ENCODE data around the gene LAMC3.
"Not testable (repeated sequence)": the region's sequence is repeated elsewhere in the genome, so short reads cannot be mapped to it uniquely, and the experiment has no call there.

Gene LAMC3

GRCh38 chr9:131101207-131101964, 92.4 kb downstream of the LAMC3 start:
- no peak for DNase-seq

- DNase-seq = no peak
These were observed 94.0 kb downstream of the LAMC3 start for GRCh38 chr9:131103024-131103423.

- no peak for DNase-seq
These were observed 94.6 kb downstream of the LAMC3 start for GRCh38 chr9:131103535-131103934.

GRCh38 chr9:131104016-131104740, 95.2 kb downstream of the LAMC3 start:
- no peak for DNase-seq

GRCh38 chr9:131105952-131106351, 97.0 kb downstream of the LAMC3 start:
- DNase-seq = no peak

- no peak for DNase-seq
These were observed 98.8 kb downstream of the LAMC3 start for GRCh38 chr9:131107760-131108159.

GRCh38 chr9:131111186-131111853, 102.3 kb downstream of the LAMC3 start:
- peak; percentile 82 for DNase-seq

GRCh38 chr9:131111854-131112311, 102.9 kb downstream of the LAMC3 start:
- no peak for DNase-seq

- DNase-seq = no peak
These were observed 103.6 kb downstream of the LAMC3 start for GRCh38 chr9:131112374-131113154.

- DNase-seq = no peak
These were observed 104.7 kb downstream of the LAMC3 start for GRCh38 chr9:131113655-131114054.

- DNase-seq = no peak
These were observed 105.1 kb downstream of the LAMC3 start for GRCh38 chr9:131114084-131114535.

- not testable (repeated sequence) for DNase-seq
These were observed 106.4 kb downstream of the LAMC3 start for GRCh38 chr9:131115360-131115742.

- DNase-seq = no peak
These were observed 107.5 kb downstream of the LAMC3 start for GRCh38 chr9:131116281-131117120.

- no peak for DNase-seq
These were observed 108.3 kb downstream of the LAMC3 start for GRCh38 chr9:131117121-131117761.

GRCh38 chr9:131117762-131118145, 108.8 kb downstream of the LAMC3 start:
- DNase-seq = no peak

- no peak for DNase-seq
These were observed 110.6 kb downstream of the LAMC3 start for GRCh38 chr9:131119600-131119999.

GRCh38 chr9:131120620-131121228, 111.8 kb downstream of the LAMC3 start:
- no peak for DNase-seq

- DNase-seq = no peak
These were observed 112.4 kb downstream of the LAMC3 start for GRCh38 chr9:131121346-131121745.

GRCh38 chr9:131122158-131122557, 113.2 kb downstream of the LAMC3 start:
- DNase-seq = peak; percentile 52

- no peak for DNase-seq
These were observed 116.0 kb downstream of the LAMC3 start for GRCh38 chr9:131125038-131125287.
